ENCODE results near the gene PHF5A.

- TF ChIP-seq CTCF (IDR thresholded peaks at IDR 0.05) (no peak), POLR2A (IDR thresholded peaks at IDR 0.05) (no peak), EP300 (IDR thresholded peaks at IDR 0.05) (no peak)
Observed at GRCh38 chr22:41435560-41435959, 32.9 kb downstream of the PHF5A start.

All from ovary (tissue), 3 donors.